Testis (tissue), 3 donors: ENCODE data around the gene PCMTD2. TPM values are rescaled to one million over a fixed set of nuclear protein-coding genes. Genes with fewer than 3 reads are reported as not detected.

Experiments
- DNase-seq: peaks from one replicate; pipeline ENCODE4 v3.0.0-alpha.2; 2019
- H3K27ac ChIP-seq, 2 donors: fragments of 200-600 bp; sonication (generic); one replicate each; pipeline ENCODE4 v1.5.1; 2019
- H3K27me3 ChIP-seq: fragments of 200-600 bp; sonication (generic); one replicate; pipeline ENCODE4 v1.5.1; 2019
- H3K36me3 ChIP-seq: fragments of 200-600 bp; sonication (generic); one replicate; pipeline ENCODE4 v1.5.1; 2017; ENCODE audit warnings: low read depth; ENCODE audit errors: missing control alignments
- H3K4me1 ChIP-seq: fragments of 200-600 bp; sonication (generic); one replicate; pipeline ENCODE4 v1.5.1; 2019
- H3K4me3 ChIP-seq, 2 donors: fragments of 200-600 bp; sonication (generic); one replicate each; pipeline ENCODE4 v1.5.1; 2017 to 2019
- H3K9me3 ChIP-seq: fragments of 200-600 bp; sonication (generic); one replicate; pipeline ENCODE4 v1.5.1; 2017
- POLR2A ChIP-seq: fragments of 450-650 bp; IDR thresholded peaks from one replicate; pipeline ENCODE4 v1.6.1; 2017; ENCODE audit warnings: antibody characterized with exemption, mild to moderate bottlenecking, moderate library complexity
- whole genome bisulfite sequencing, 2 donors: methylation state at CpG; one replicate each; pipeline ENCODE4 v1.1.5; 2018; 5-methylcytosine and 5-hydroxymethylcytosine counted together
- intact Hi-C: fragments of 100-400 bp; cut with DNase I; formaldehyde crosslinking; loops from one replicate; pipeline ENCODE4 v1.15.1; 2023; ENCODE audit warnings: low total_unique reads
- polyA plus RNA-seq: library from polyadenylated mRNA; stranded (reverse); fragments of 350-450 nt; fragmentation: Illumina TruSeq; extraction: RNeasy Lipid Tissue Mini Kit (QIAGEN cat#74804); gene quantifications from one replicate; pipeline ENCODE4 v1.2.3, GENCODE V29; 2014; ENCODE audit warnings: low read depth, low replicate concordance; ENCODE audit not compliant: insufficient read depth
- total RNA-seq, 2 donors: library from RNA; depleted of rRNA; stranded (reverse); fragments of >200 nt; gene quantifications; one replicate each; pipeline ENCODE4 v1.2.3, GENCODE V29; 2016
- TF ChIP-seq, protein P1 (sequence below), 3 experiments: fragments of 450-650 bp in 2 of 3; fragments of 200-600 bp in 1 of 3; sonication (generic) in 1 of 3; IDR thresholded peaks; one replicate each; pipeline ENCODE4 v1.5.1; 2016 to 2019; ENCODE audit warnings: antibody characterized with exemption in 3 of 3, mild to moderate bottlenecking in 2 of 3, moderate library complexity in 1 of 3

Gene PCMTD2
- total and polyA plus RNA-seq, 3 donors from 2014 or later, result 57.6 to 156 (median 96.4) TPM

DNA sequence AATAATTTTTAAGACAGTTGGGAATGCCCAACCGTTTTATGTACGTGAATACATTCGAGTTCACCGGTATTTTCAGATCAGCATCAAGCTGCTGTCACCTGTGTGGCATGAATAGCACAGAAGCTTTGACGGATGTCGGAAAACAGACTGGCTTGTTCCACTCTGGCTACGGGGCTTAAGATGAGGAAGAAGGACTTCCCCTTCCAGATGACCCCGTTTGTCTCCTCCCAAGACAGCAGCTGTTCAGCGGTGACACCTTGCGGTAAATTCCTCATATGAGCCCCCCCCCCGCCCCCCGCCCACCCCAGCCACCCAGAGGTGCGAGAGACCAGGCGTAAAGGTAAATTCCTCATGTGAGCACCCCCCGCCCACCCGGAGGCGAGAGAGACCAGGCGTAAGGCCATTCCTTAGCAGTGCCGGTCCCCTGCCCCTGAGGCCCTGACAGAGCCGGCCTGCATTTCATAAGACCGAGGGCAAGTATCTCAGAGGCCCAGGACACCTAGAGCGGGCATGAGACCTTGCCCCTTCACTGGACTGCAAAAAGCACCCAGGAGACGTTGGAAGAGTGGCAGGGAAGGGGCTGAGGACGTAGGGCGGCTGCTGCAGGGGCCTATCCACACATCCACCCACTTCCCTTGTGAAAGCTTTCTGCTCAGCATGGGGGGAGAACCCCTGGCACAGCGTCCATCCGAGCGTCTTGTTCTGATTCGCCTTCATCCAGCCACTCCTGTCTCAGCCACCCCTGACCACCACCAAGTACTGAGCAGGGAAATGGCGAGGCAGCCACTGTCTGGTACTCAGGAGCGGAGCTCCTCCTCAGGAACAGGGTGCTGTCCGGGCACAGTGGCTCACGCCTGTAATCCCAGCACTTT, 7.3 kb upstream of the PCMTD2 start:
- Histone ChIP-seq H3K27me3 (no peaks in the 10 kb centered on the region), H3K4me1 (no peaks in the 10 kb centered on the region), H3K4me3 (no peak overlapping the region), H3K36me3 (no peaks in the 10 kb centered on the region), H3K27ac (no peak overlapping the region), H3K9me3 (no peaks in the 10 kb centered on the region)
- TF ChIP-seq POLR2A, result no peak
- TF ChIP-seq, protein P1, sequence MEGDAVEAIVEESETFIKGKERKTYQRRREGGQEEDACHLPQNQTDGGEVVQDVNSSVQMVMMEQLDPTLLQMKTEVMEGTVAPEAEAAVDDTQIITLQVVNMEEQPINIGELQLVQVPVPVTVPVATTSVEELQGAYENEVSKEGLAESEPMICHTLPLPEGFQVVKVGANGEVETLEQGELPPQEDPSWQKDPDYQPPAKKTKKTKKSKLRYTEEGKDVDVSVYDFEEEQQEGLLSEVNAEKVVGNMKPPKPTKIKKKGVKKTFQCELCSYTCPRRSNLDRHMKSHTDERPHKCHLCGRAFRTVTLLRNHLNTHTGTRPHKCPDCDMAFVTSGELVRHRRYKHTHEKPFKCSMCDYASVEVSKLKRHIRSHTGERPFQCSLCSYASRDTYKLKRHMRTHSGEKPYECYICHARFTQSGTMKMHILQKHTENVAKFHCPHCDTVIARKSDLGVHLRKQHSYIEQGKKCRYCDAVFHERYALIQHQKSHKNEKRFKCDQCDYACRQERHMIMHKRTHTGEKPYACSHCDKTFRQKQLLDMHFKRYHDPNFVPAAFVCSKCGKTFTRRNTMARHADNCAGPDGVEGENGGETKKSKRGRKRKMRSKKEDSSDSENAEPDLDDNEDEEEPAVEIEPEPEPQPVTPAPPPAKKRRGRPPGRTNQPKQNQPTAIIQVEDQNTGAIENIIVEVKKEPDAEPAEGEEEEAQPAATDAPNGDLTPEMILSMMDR (IDR thresholded peaks at IDR 0.05), result no peak
- 66 to 78% methylated on average over 16 to 33 of the region's 33 CpGs for WGBS, 2 donors
- DNase-seq, result no peak
- intact Hi-C loops, result no loop called here

- H3K27ac ChIP-seq, result no peak overlapping the region
- H3K9me3 ChIP-seq, result no peaks in the 10 kb centered on the region
Measured at GRCh38 chr20:64250027-64250426, 5.5 kb upstream of the PCMTD2 start.

GRCh38 chr20:64253000-64253383, 2.6 kb upstream of the PCMTD2 start:
- H3K36me3 ChIP-seq, result no peaks in the 10 kb centered on the region
- intact Hi-C loops, result no loop called here
- no peak overlapping the region for H3K27ac ChIP-seq
- H3K4me3 ChIP-seq, result no peak overlapping the region
- no peaks in the 10 kb centered on the region for H3K9me3 ChIP-seq
- 93% methylated on average over 4 of the region's 4 CpGs for WGBS, 2 donors
- H3K27me3 ChIP-seq, result no peaks in the 10 kb centered on the region
- TF ChIP-seq POLR2A, result no peak
- DNase-seq, result no peak
- H3K4me1 ChIP-seq, result peaks cover 17% of the 10 kb centered on the region

More at GRCh38 chr20:64250027-64250426, 5.5 kb upstream of the PCMTD2 start:
- intact Hi-C loops, result no loop called here
- Histone ChIP-seq H3K27me3 (no peaks in the 10 kb centered on the region), H3K4me3 (no peak overlapping the region), H3K36me3 (no peaks in the 10 kb centered on the region), H3K4me1 (peaks cover under 1% of the 10 kb centered on the region)
- WGBS, 2 donors, result 71 to 83% methylated on average over 2 of the region's 2 CpGs
- TF ChIP-seq, protein P1 (IDR thresholded peaks at IDR 0.05), result no peak
- TF ChIP-seq POLR2A, result no peak
- DNase-seq, result no peak

DNA sequence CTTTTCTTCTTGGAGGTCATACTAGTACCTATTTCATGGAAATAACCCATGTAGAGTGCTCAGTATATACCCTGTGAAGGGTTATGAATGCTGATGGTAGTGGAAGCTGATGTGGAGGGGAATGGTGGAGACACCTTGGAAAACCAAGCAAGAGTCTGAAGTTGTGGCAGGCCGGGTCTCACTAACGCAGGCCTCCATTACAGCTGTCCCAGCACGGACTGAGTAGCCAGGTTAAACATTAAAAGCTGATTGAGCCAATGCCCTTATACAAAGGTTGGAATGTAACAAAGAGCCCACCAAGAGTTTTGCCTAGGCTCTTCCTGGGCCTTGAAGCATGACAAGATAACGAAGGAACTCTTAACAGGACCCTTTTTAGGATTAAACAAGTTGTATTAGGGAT, 2.1 kb upstream of the PCMTD2 start:
- 84 to 89% methylated on average over 4 of the region's 4 CpGs for WGBS, 2 donors
- Histone ChIP-seq H3K4me1 (peaks cover 17% of the 10 kb centered on the region), H3K36me3 (no peaks in the 10 kb centered on the region), H3K27me3 (no peaks in the 10 kb centered on the region), H3K27ac (no peak overlapping the region), H3K4me3 (no peak overlapping the region), H3K9me3 (no peaks in the 10 kb centered on the region)
- DNase-seq, result no peak
- intact Hi-C loops, result no loop called here
- no peak for TF ChIP-seq POLR2A
- TF ChIP-seq, protein P1 (IDR thresholded peaks at IDR 0.05), result no peak

DNA sequence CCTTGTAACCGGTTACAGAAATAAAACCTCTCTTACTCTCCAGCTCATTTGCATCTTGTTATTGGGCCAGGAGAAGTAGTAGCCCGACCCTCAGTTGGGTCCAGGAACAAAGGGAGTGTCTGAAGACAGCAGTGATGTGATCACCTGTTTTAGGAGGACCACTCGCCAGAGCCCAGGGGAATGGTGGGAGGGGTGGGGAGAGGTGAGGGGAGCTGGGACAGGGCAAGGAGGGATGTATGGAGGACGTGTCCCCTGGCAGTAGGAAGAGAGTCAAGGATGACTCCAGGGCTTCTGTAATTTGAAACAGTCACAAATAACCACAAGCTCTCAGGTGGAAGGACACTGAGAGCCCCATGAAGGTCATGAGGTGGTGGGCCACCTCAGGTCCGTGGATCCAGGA, 1.4 kb upstream of the PCMTD2 start:
- 55 to 71% methylated on average over 5 of the region's 5 CpGs for whole genome bisulfite sequencing, 2 donors
- intact Hi-C loops, result no loop called here
- no peaks in the 10 kb centered on the region for H3K36me3 ChIP-seq
- H3K27ac ChIP-seq, result no peak overlapping the region
- H3K4me1 ChIP-seq, result peaks cover 17% of the 10 kb centered on the region
- no peak for DNase-seq
- no peaks in the 10 kb centered on the region for H3K27me3 ChIP-seq
- no peak overlapping the region for H3K4me3 ChIP-seq
- no peaks in the 10 kb centered on the region for H3K9me3 ChIP-seq
- TF ChIP-seq POLR2A, result no peak
- TF ChIP-seq, protein P1 (IDR thresholded peaks at IDR 0.05), result no peak
